ENCODE measurements around the gene PF4V1.

Gene PF4V1

DNA sequence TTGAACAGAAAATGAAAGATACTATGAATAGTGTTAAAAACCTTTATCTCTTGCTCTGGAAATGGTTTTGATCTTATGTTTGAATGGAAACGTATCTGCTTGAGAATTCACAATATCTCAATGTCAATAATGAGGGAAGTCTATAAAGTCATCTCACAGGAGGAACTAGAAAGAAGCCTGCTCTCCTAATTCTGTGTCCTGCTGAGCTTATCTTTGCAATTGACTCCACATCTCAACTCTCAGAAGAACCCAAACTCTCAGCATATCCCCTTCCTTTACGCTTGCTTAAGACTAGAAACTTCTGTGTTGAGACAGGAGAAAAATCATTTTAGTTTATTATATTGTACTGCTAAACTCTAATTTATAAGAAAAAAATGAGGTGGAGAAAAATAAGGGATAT lies 8.3 kb upstream of the PF4V1 start:
- no peak for DNase-seq (ENCODE audit: low read depth in 2 of 3, low spot score in 2 of 3)

DNA sequence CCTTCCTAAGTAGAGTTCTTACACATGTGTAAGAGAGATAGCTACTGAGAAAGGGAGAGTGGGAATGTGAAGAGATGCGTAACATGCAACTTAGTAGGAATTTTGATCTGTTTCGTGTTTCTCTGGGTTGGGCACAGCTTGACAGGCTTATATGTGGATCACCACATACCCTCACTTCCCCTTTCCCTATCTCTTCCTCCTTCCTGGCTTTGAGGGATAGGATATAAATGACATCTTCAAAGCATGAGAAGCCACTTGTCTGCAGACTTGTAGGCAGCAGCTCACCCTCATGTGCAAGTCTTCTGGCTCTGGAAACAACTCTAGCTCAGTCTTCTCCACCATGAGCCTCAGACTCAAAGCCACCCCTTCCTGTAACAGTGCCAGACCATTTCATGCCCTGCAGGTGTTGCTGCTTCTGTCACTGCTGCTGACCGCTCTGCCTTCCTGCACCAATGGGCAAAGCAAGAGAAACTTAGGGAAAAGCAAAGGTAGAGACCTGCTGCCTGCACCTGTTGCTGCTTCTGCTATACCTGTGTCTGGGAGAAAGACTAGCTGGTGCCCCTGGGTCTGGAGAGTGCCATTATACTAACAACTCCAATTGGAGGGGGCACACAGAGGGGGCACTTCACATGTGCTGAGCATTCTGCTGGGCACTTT lies 5.4 kb upstream of the PF4V1 start:
- no peak for DNase-seq (ENCODE audit: low read depth in 2 of 3, low spot score in 2 of 3)

DNA sequence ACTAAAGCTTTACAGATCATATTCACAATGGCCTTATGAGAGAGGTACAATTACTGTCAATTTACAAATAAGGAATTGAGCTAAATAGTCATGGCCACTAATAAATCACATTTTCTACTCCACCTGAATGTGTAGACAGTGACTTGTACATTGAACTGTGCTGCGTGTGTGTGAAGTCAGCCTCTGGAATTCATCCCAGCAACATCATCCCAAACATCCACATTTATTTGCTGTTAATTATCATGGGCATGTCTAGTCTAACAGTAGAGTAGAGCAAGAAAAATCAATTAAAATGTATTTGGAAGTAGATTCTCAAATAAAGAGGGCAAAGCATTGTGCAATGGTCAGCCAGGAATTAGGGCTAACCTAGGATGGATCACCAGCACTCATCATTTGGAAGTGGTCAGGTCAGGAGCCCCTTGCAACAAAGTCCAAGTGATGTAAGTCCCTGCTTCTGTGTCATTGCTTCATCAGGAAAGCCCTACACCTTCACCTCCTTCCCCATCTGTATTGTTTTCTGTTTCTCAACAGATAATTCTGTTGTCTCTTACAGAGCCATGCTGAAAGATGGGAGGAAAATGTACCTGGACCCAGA lies 4.8 kb upstream of the PF4V1 start:
- DNase-seq (ENCODE audit: low read depth in 2 of 3, low spot score in 2 of 3): no peak

GRCh38 chr4:73850261-73850970 lies 2.7 kb upstream of the PF4V1 start:
- DNase-seq (ENCODE audit: low read depth in 2 of 3, low spot score in 2 of 3): no peak

DNA sequence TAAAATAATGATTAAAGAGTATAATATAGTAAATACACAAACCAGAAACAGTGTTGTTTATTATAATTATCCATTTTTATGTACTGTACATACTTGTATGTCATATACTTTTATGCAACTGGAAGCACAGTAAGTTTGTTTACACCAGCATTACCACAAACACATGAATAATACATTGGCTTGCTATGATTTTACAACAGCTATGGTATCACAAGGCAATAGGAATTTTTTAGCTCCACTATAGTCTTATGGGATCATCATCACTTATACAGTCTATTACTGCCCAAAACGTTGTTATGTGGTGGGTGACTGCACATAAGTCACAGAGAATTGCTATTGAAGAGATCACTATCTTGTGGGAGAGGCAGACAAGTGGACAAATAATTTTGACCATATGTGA lies 1.8 kb upstream of the PF4V1 start:
- DNase-seq (ENCODE audit: low read depth in 2 of 3, low spot score in 2 of 3): no peak

- no peak for DNase-seq (ENCODE audit: low read depth in 2 of 3, low spot score in 2 of 3)
These were observed 325 bp upstream of the PF4V1 start for GRCh38 chr4:73852771-73853170.

DNA sequence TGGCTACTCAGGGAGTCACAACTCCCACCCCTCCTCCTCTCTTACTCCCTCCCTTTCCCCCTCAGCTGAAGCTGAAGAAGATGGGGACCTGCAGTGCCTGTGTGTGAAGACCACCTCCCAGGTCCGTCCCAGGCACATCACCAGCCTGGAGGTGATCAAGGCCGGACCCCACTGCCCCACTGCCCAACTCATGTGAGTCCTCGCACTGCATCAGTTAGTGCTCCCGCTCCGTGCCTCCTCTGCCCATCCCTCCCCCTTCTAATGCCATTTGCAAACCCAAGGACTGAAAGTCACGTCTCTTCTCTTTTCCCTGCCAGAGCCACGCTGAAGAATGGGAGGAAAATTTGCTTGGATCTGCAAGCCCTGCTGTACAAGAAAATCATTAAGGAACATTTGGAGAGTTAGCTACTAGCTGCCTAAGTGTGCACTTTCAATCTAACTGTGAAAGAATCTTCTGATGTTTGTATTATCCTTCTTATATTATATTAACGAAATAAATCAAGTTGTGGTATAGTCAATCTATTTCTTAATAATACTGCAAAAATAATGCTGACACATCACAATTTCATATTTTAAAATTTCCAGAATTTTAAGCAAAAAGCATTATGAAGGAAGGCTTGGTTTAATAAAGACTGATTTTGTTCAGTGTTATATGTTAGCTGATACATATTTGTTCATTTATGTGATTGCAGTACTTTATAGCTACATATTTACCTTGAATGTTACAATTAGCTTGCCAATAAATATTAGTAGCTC lies 800 bp downstream of the PF4V1 start:
- no peak for DNase-seq (ENCODE audit: low read depth in 2 of 3, low spot score in 2 of 3)

DNA sequence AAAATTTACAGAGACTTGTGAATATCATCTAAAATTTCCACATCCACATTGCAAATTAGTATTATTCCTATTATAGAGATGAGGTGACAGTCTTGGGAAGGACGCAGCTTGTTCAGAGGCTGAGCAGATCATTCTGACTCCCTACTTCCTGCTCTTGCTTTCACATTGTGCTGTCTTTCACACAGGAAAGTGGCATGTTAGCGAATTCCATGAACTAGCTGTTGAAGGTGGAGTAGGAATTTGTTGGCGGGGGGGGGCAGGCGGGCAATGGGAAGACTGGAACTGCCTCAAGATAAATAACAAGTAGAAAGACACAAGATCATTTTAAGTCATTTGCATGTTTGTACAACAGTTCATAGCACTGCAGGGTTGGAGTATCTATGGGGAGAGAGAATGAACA lies 2.3 kb downstream of the PF4V1 start:
- no peak for DNase-seq (ENCODE audit: low read depth in 2 of 3, low spot score in 2 of 3)

DNA sequence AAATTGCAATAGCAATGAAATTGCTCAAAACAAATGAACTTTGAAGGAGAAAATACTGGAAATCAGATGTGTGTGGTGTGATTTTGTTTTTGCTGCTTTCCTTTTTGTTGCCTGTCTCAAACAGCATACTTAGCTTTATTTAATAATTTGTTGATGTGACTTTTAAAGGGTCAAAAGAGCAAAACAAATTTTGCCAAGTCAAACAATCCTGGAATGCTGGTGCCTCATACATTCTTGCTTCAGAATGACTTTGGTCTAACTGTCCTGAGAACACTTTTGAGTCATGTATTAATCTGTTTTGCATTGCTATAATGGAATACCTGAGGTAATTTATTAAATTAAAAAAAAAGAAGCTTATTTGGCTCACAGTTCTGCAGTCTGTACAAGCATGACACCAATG lies 3.4 kb downstream of the PF4V1 start:
- DNase-seq (ENCODE audit: low read depth in 2 of 3, low spot score in 2 of 3): no peak

DNA sequence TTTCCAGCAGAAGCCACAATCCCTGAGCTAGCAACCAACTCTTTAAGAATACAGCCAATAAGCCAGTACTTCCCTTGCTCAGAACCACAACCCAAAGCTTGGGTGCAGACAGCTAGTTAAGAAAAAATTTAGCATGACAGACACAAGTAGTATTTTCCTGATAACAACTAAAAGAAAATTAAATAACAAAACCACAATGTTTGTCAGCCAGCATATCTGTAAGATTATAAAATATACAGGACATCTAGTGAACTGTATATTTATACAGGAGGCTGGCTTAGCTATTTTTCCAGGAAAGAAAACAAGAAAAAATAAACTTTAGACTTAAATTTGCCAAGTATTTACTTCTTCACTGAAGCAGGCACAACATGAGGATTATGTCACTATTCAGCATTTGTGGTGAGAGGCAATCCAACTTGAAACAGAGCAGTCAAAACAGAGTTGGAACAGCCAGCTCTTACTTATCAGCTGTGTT lies 6.6 kb downstream of the PF4V1 start:
- DNase-seq (ENCODE audit: low read depth in 2 of 3, low spot score in 2 of 3): no peak

DNA sequence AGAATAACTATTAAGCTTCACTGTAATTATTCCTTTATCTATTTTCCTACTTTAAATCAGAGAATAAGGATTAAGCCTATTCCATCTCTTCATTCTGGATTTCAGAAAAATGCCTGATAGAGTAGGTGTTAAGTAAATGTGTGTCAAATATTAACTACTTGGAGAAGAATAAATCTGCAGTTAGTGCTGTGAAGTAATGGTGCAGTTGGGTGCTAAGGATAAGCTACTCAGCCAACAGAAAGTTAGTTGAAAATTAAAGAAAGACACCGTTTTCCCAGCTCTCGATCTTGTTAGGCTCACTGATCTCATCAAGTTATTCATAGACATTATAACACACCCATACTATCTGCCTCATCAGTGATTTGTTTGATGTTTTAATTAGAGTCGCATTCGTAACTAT lies 7.1 kb downstream of the PF4V1 start:
- DNase-seq (ENCODE audit: low read depth in 2 of 3, low spot score in 2 of 3): no peak

- no peak for DNase-seq (ENCODE audit: low read depth in 2 of 3, low spot score in 2 of 3)
These were observed 7.8 kb downstream of the PF4V1 start for GRCh38 chr4:73860917-73861316.

GRCh38 chr4:73862322-73862721 lies 9.2 kb downstream of the PF4V1 start:
- no peak for DNase-seq (ENCODE audit: low read depth in 2 of 3, low spot score in 2 of 3)

- no peak for DNase-seq (ENCODE audit: low read depth in 2 of 3, low spot score in 2 of 3)
These were observed 11.3 kb downstream of the PF4V1 start for GRCh38 chr4:73864365-73864764.

GRCh38 chr4:73864961-73865360 lies 11.9 kb downstream of the PF4V1 start:
- DNase-seq (ENCODE audit: low read depth in 2 of 3, low spot score in 2 of 3): no peak

- no peak for DNase-seq (ENCODE audit: low read depth in 2 of 3, low spot score in 2 of 3)
These were observed 12.5 kb downstream of the PF4V1 start for GRCh38 chr4:73865431-73866096.

DNA sequence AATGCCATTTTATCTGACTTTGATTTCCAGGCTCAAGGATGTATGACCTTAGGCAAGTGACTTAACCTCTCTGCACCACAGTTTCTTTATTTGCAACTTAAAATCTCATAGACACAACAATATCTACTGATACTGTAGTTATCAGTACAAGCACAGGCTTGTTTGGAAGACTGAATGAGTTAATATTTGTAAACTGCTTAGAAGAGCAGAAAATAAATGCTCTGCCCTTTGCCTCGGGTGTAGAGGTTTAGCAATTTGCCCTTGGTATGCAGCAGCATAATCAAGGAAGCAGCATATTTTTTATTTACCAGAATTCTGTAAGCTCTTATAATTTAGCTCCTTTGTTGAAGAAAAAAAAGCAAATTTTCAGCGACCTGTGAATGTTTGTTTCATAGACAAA lies 13.2 kb downstream of the PF4V1 start:
- DNase-seq (ENCODE audit: low read depth in 2 of 3, low spot score in 2 of 3): no peak

DNA sequence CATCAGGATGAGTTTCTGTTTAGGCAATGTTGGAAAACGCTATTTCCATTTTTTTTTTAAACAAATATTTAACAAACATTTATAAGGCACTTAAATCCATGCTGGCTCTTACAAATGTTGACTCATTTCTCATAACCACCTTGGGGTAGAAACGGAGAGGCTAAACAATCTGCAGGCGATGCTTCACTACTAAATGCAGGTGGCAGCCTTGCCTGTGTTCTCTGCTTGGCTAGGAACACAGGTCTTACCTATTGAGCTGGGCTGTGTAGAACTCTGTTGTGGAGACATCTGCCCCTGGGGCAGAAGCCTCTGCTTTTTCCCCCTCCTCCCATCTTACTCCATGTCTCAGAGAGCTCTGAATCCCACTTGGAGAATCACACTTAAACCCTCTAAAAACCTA lies 14.7 kb downstream of the PF4V1 start:
- DNase-seq (ENCODE audit: low read depth in 2 of 3, low spot score in 2 of 3): no peak

- DNase-seq (ENCODE audit: low read depth in 2 of 3, low spot score in 2 of 3): no peak
These were observed 15.4 kb downstream of the PF4V1 start for GRCh38 chr4:73868206-73869129.
